ENCODE measurements around the gene PITPNC1. TPM values are rescaled to one million over a fixed set of nuclear protein-coding genes. Genes with fewer than 3 reads are reported as not detected.

PITPNC1 gene
- total RNA-seq, 1 donor from 2014 or later, result 5.4 TPM

- H3K9me3 Mint-ChIP-seq (ENCODE audit: low read depth), result no peaks in the 10 kb centered on the region
- H3K27ac Mint-ChIP-seq (ENCODE audit: unreplicated experiment), result no peak overlapping the region
- peaks cover 9% of the 10 kb centered on the region for H3K4me1 Mint-ChIP-seq (ENCODE audit: low read depth)
- no peaks in the 10 kb centered on the region for H3K27me3 Mint-ChIP-seq (ENCODE audit: low read depth)
- TF ChIP-seq CTCF (IDR thresholded peaks at IDR 0.05), result no peak
- no peak overlapping the region for H3K4me3 Mint-ChIP-seq (ENCODE audit: unreplicated experiment)
- H3K36me3 Mint-ChIP-seq (ENCODE audit: low read depth), result no peaks in the 10 kb centered on the region
- no peak for DNase-seq (ENCODE audit: low spot score)
These were observed 64.8 kb downstream of the PITPNC1 start for GRCh38 chr17:67441896-67442219.

- no peak for TF ChIP-seq CTCF (IDR thresholded peaks at IDR 0.05)
- Mint-ChIP-seq H3K4me1 (ENCODE audit: low read depth) (peaks cover 9% of the 10 kb centered on the region), H3K36me3 (ENCODE audit: low read depth) (no peaks in the 10 kb centered on the region), H3K9me3 (ENCODE audit: low read depth) (no peaks in the 10 kb centered on the region), H3K27me3 (ENCODE audit: low read depth) (no peaks in the 10 kb centered on the region), H3K27ac (ENCODE audit: unreplicated experiment) (no peak overlapping the region), H3K4me3 (ENCODE audit: unreplicated experiment) (no peak overlapping the region)
- no peak for DNase-seq (ENCODE audit: low spot score)
These were observed 65.9 kb downstream of the PITPNC1 start for GRCh38 chr17:67442787-67443624.

- H3K36me3 Mint-ChIP-seq (ENCODE audit: low read depth), result no peaks in the 10 kb centered on the region
- no peak for TF ChIP-seq CTCF (IDR thresholded peaks at IDR 0.05)
- H3K4me1 Mint-ChIP-seq (ENCODE audit: low read depth), result peaks cover 9% of the 10 kb centered on the region
- DNase-seq (ENCODE audit: low spot score), result no peak
- no peaks in the 10 kb centered on the region for H3K27me3 Mint-ChIP-seq (ENCODE audit: low read depth)
- no peak overlapping the region for H3K27ac Mint-ChIP-seq (ENCODE audit: unreplicated experiment)
- no peaks in the 10 kb centered on the region for H3K9me3 Mint-ChIP-seq (ENCODE audit: low read depth)
- H3K4me3 Mint-ChIP-seq (ENCODE audit: unreplicated experiment), result no peak overlapping the region
These were observed 67.0 kb downstream of the PITPNC1 start for GRCh38 chr17:67443931-67444595.

GRCh38 chr17:67448449-67448848 is 71.4 kb downstream of the PITPNC1 start:
- Mint-ChIP-seq H3K4me1 (ENCODE audit: low read depth) (peaks cover 5% of the 10 kb centered on the region), H3K36me3 (ENCODE audit: low read depth) (no peaks in the 10 kb centered on the region), H3K4me3 (ENCODE audit: unreplicated experiment) (no peak overlapping the region), H3K9me3 (ENCODE audit: low read depth) (no peaks in the 10 kb centered on the region), H3K27ac (ENCODE audit: unreplicated experiment) (no peak overlapping the region), H3K27me3 (ENCODE audit: low read depth) (no peaks in the 10 kb centered on the region)
- no peak for DNase-seq (ENCODE audit: low spot score)
- TF ChIP-seq CTCF (IDR thresholded peaks at IDR 0.05), result no peak

- peaks cover 5% of the 10 kb centered on the region for H3K4me1 Mint-ChIP-seq (ENCODE audit: low read depth)
These were observed 72.0 kb downstream of the PITPNC1 start for GRCh38 chr17:67449065-67449464.

More at GRCh38 chr17:67449065-67449464, 72.0 kb downstream of the PITPNC1 start:
- Mint-ChIP-seq H3K9me3 (ENCODE audit: low read depth) (no peaks in the 10 kb centered on the region), H3K27ac (ENCODE audit: unreplicated experiment) (no peak overlapping the region), H3K36me3 (ENCODE audit: low read depth) (no peaks in the 10 kb centered on the region), H3K27me3 (ENCODE audit: low read depth) (no peaks in the 10 kb centered on the region), H3K4me3 (ENCODE audit: unreplicated experiment) (no peak overlapping the region)
- TF ChIP-seq CTCF (IDR thresholded peaks at IDR 0.05), result no peak
- DNase-seq (ENCODE audit: low spot score), result no peak
